H1 (cell line): ENCODE measurements around the gene SIGLEC12.

Source experiments
- CHD7 ChIP-seq: fragments of 300-600 bp; sonication (generic); IDR thresholded peaks from 2 replicates; pipeline ENCODE4 v1.7.1; 2012; ENCODE audit warnings: low read length, moderate library complexity, mild to moderate bottlenecking, inconsistent platforms; ENCODE audit not compliant: insufficient replicate concordance
- GABPA ChIP-seq: IDR thresholded peaks from 2 replicates; pipeline ENCODE4 v1.6.1; 2011; ENCODE audit warnings: mild to moderate bottlenecking, low read length, moderate library complexity, borderline replicate concordance; ENCODE audit not compliant: insufficient read depth

GRCh38 chr19:51485960-51486660 lies 15.5 kb downstream of the SIGLEC12 start:
- TF ChIP-seq CHD7 (no peak), GABPA (no peak)
